Gastrocnemius medialis (tissue), 4 donors: Measurements from ENCODE around the gene GOLGA8N.
"Not testable (repeated sequence)": the region's sequence is repeated elsewhere in the genome, so short reads cannot be mapped to it uniquely, and the experiment has no call there.

Source experiments
- POLR2A ChIP-seq, 2 donors: fragments of 450-650 bp; IDR thresholded peaks; one replicate each; pipeline ENCODE4 v1.6.1; 2017; ENCODE audit warnings: antibody characterized with exemption in 2 of 2, mild to moderate bottlenecking in 2 of 2, moderate library complexity in 2 of 2
- TF ChIP-seq, protein P1 (sequence below), 5 experiments: fragments of 450-650 bp in 3 of 5; fragments of 200-600 bp in 2 of 5; sonication (generic) in 2 of 5; IDR thresholded peaks in 4 of 5; conservative IDR thresholded peaks in 1 of 5; 1 replicate in 4 of 5; 2 replicates in 1 of 5; pipeline ENCODE4 v1.5.1; 2016 to 2019; ENCODE audit warnings: antibody characterized with exemption in 5 of 5, mild to moderate bottlenecking in 3 of 5, moderate library complexity in 3 of 5

- TF ChIP-seq, protein P1, sequence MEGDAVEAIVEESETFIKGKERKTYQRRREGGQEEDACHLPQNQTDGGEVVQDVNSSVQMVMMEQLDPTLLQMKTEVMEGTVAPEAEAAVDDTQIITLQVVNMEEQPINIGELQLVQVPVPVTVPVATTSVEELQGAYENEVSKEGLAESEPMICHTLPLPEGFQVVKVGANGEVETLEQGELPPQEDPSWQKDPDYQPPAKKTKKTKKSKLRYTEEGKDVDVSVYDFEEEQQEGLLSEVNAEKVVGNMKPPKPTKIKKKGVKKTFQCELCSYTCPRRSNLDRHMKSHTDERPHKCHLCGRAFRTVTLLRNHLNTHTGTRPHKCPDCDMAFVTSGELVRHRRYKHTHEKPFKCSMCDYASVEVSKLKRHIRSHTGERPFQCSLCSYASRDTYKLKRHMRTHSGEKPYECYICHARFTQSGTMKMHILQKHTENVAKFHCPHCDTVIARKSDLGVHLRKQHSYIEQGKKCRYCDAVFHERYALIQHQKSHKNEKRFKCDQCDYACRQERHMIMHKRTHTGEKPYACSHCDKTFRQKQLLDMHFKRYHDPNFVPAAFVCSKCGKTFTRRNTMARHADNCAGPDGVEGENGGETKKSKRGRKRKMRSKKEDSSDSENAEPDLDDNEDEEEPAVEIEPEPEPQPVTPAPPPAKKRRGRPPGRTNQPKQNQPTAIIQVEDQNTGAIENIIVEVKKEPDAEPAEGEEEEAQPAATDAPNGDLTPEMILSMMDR (IDR thresholded peaks at IDR 0.05 in 4 of 5, conservative IDR thresholded peaks at IDR 0.05 in 1 of 5), result not testable (repeated sequence)
- TF ChIP-seq POLR2A (IDR thresholded peaks at IDR 0.05), result not testable (repeated sequence)
Measured at GRCh38 chr15:32568988-32569387, 24.3 kb upstream of the GOLGA8N start.
